ENCODE data around the gene ARHGAP22.

DNA sequence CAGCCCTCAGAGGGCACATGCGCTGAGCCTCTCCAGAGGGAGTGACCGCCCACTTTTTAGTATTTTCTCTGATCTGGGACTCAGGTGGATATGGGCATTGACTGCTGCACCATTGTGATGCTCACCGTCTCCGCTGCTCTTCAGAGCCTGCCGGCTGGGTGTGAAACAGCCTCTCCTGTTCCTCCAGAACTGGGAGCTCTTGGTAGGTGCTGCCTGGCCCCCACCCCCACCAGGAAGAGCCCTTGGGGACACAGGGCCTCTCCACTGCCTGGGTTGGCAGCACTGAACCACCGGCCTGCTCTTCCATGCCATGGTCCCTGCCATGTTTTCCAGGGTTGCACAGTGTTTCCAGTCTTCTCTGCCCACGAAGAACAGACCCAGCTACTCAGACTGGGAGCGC, 36.3 kb downstream of the ARHGAP22 start:
- TF ChIP-seq CTCF (conservative IDR thresholded peaks at IDR 0.05; ENCODE audit: low read length) (no peak), EZH2phosphoT487 (IDR thresholded peaks at IDR 0.05; ENCODE audit: borderline replicate concordance, low read depth, low read length) (no peak)

Measured in OCI-LY7 (cell line).